GM23338 (cell line): ENCODE data around the gene EIF2D. TPM values are rescaled to one million over a fixed set of nuclear protein-coding genes. Genes with fewer than 3 reads are reported as not detected.

ENCODE experiments used
- ATAC-seq: fragments of 200-7000 bp; cut with Tn5 transposase; 3 replicates; pipeline ENCODE4 v1.9.1; 2020
- DNase-seq: peaks from one replicate; pipeline ENCODE4 v3.0.0-alpha.2; 2015; ENCODE audit warnings: low spot score
- H2AFZ ChIP-seq: fragments of 200-600 bp; sonication (generic); 2 replicates; pipeline ENCODE4 v1.8.0; 2016; ENCODE audit warnings: antibody characterized with exemption, mild to moderate bottlenecking, moderate library complexity
- H3F3A ChIP-seq: fragments of 200-600 bp; sonication (generic); replicated peaks from 2 replicates; pipeline ENCODE4 v1.8.0; 2017; ENCODE audit warnings: antibody characterized with exemption, mixed run types, low read depth
- H3K27ac ChIP-seq: fragments of 200-600 bp; sonication (generic); 2 replicates; pipeline ENCODE4 v1.6.1; 2016; ENCODE audit warnings: low read depth
- H3K27me3 ChIP-seq: fragments of 200-600 bp; sonication (generic); 2 replicates; pipeline ENCODE4 v1.8.0; 2016; ENCODE audit warnings: mild to moderate bottlenecking, mixed run types, moderate library complexity; ENCODE audit not compliant: insufficient read depth
- H3K36me3 ChIP-seq: fragments of 200-600 bp; sonication (generic); 2 replicates; pipeline ENCODE4 v1.8.0; 2016; ENCODE audit warnings: mild to moderate bottlenecking; ENCODE audit not compliant: insufficient read depth
- H3K4me1 ChIP-seq: fragments of 200-600 bp; sonication (generic); 2 replicates; pipeline ENCODE4 v1.8.0; 2016; ENCODE audit warnings: mild to moderate bottlenecking, moderate library complexity; ENCODE audit not compliant: insufficient read depth
- H3K4me2 ChIP-seq: fragments of 200-600 bp; sonication (generic); 2 replicates; pipeline ENCODE4 v1.7.1; 2017; ENCODE audit warnings: mixed run types
- H3K4me3 ChIP-seq: fragments of 200-600 bp; sonication (generic); 2 replicates; pipeline ENCODE4 v1.6.1; 2016; ENCODE audit warnings: mixed run types
- H3K79me2 ChIP-seq: fragments of 200-600 bp; sonication (generic); replicated peaks from 2 replicates; pipeline ENCODE4 v1.8.0; 2017; ENCODE audit warnings: mild to moderate bottlenecking; ENCODE audit not compliant: insufficient read depth
- H3K9me2 ChIP-seq: fragments of 200-600 bp; sonication (generic); 2 replicates; pipeline ENCODE4 v1.8.0; 2017; ENCODE audit not compliant: insufficient read depth
- H4K20me1 ChIP-seq: fragments of 200-600 bp; sonication (generic); replicated peaks from 2 replicates; pipeline ENCODE4 v1.8.0; 2017; ENCODE audit warnings: mild to moderate bottlenecking; ENCODE audit not compliant: insufficient read depth
- H3K27ac Mint-ChIP-seq: 2 replicates; pipeline ENCODE4 v1.8.0; 2020; ENCODE audit warnings: inconsistent platforms, mild to moderate bottlenecking, moderate library complexity, mixed read lengths
- H3K27me3 Mint-ChIP-seq: 3 replicates; pipeline ENCODE4 v1.8.0; 2022; ENCODE audit warnings: low read depth, mild to moderate bottlenecking, moderate library complexity, mixed read lengths, inconsistent platforms; ENCODE audit not compliant: insufficient read depth, poor library complexity
- H3K36me3 Mint-ChIP-seq: 3 replicates; pipeline ENCODE4 v1.8.0; 2021; ENCODE audit warnings: low read depth, mild to moderate bottlenecking, inconsistent platforms, moderate library complexity, mixed read lengths
- H3K4me1 Mint-ChIP-seq: 3 replicates; pipeline ENCODE4 v1.8.0; 2020; ENCODE audit warnings: mild to moderate bottlenecking, inconsistent platforms, mixed read lengths
- H3K4me3 Mint-ChIP-seq: 3 replicates; pipeline ENCODE4 v1.8.0; 2021; ENCODE audit warnings: moderate library complexity, mild to moderate bottlenecking, inconsistent platforms, mixed read lengths
- H3K9me3 Mint-ChIP-seq: 3 replicates; pipeline ENCODE4 v1.8.0; 2020; ENCODE audit warnings: moderate library complexity, mild to moderate bottlenecking, inconsistent platforms, mixed read lengths
- CREB1 ChIP-seq: fragments of 250-450 bp; sonication (Bioruptor Pico); IDR thresholded peaks from 2 replicates; pipeline ENCODE4 v1.5.0; 2020; ENCODE audit warnings: low read depth, mild to moderate bottlenecking, moderate library complexity
- EZH2phosphoT487 ChIP-seq: fragments of 200-600 bp; sonication (generic); IDR thresholded peaks from one replicate; pipeline ENCODE4 v1.8.1; 2018; ENCODE audit warnings: antibody characterized with exemption; ENCODE audit not compliant: unreplicated experiment
- JUNB ChIP-seq: IDR thresholded peaks from one replicate; pipeline ENCODE4 v1.6.1; 2016; ENCODE audit warnings: antibody characterized with exemption; ENCODE audit not compliant: unreplicated experiment
- POLR2AphosphoS5 ChIP-seq: IDR thresholded peaks from 2 replicates; pipeline ENCODE4 v1.6.1; 2016; ENCODE audit warnings: antibody characterized with exemption, low read depth
- ZNF331 ChIP-seq: fragments of 250-450 bp; sonication (Bioruptor Pico); IDR thresholded peaks from 2 replicates; pipeline ENCODE4 v1.5.0; 2020; ENCODE audit warnings: low read depth, mild to moderate bottlenecking, moderate library complexity
- polyA plus RNA-seq: library from polyadenylated mRNA; unstranded; fragments of >200 nt; fragmentation: Nextera tagmentation; extraction: Ambion mirVana; gene quantifications from 2 replicates; pipeline ENCODE4 v1.2.1, GENCODE V29; 2016
- total RNA-seq: library from RNA; depleted of rRNA; stranded (reverse); fragments of >200 nt; shearing (Covaris generic); gene quantifications from 2 replicates; pipeline ENCODE4 v1.2.3, GENCODE V29; 2014
- TF ChIP-seq, protein P1 (sequence below): IDR thresholded peaks from 2 replicates; pipeline ENCODE4 v1.6.1; 2016; ENCODE audit warnings: antibody characterized with exemption
- TF ChIP-seq, protein P2 (sequence below): fragments of 250-450 bp; sonication (Bioruptor Pico); IDR thresholded peaks from 2 replicates; pipeline ENCODE4 v1.5.0; 2020; ENCODE audit warnings: mild to moderate bottlenecking, moderate library complexity

EIF2D gene
- total and polyA plus RNA-seq, 2 experiments from 2014 or later = 25.1 to 34.8 TPM

DNA sequence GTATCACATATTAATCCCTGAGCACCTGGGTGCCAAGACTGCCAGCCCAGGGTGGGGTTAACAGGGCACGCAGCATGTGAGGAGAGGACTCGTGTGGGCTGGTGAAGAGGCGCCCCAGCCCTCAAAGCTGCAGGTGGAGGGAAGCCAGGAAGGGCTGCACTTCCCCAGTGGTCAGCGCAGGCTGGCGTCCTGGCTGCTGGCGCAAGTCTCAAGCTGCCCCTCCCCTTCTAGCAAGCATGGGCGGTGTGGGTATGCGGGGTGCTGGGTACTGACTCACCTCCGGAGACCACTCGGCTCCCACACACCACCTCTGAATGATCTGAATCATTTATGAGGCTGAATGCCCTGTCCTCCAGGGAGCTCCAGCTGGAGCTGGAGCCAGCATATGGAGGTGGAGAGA lies 44.0 kb downstream of the EIF2D start (continued):
- TF ChIP-seq, protein P1, sequence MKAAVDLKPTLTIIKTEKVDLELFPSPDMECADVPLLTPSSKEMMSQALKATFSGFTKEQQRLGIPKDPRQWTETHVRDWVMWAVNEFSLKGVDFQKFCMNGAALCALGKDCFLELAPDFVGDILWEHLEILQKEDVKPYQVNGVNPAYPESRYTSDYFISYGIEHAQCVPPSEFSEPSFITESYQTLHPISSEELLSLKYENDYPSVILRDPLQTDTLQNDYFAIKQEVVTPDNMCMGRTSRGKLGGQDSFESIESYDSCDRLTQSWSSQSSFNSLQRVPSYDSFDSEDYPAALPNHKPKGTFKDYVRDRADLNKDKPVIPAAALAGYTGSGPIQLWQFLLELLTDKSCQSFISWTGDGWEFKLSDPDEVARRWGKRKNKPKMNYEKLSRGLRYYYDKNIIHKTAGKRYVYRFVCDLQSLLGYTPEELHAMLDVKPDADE = no peak
- TF ChIP-seq CREB1 (CRISPR knock-in tag) = no peak
- TF ChIP-seq EZH2phosphoT487 = no peak
- TF ChIP-seq, protein P2, sequence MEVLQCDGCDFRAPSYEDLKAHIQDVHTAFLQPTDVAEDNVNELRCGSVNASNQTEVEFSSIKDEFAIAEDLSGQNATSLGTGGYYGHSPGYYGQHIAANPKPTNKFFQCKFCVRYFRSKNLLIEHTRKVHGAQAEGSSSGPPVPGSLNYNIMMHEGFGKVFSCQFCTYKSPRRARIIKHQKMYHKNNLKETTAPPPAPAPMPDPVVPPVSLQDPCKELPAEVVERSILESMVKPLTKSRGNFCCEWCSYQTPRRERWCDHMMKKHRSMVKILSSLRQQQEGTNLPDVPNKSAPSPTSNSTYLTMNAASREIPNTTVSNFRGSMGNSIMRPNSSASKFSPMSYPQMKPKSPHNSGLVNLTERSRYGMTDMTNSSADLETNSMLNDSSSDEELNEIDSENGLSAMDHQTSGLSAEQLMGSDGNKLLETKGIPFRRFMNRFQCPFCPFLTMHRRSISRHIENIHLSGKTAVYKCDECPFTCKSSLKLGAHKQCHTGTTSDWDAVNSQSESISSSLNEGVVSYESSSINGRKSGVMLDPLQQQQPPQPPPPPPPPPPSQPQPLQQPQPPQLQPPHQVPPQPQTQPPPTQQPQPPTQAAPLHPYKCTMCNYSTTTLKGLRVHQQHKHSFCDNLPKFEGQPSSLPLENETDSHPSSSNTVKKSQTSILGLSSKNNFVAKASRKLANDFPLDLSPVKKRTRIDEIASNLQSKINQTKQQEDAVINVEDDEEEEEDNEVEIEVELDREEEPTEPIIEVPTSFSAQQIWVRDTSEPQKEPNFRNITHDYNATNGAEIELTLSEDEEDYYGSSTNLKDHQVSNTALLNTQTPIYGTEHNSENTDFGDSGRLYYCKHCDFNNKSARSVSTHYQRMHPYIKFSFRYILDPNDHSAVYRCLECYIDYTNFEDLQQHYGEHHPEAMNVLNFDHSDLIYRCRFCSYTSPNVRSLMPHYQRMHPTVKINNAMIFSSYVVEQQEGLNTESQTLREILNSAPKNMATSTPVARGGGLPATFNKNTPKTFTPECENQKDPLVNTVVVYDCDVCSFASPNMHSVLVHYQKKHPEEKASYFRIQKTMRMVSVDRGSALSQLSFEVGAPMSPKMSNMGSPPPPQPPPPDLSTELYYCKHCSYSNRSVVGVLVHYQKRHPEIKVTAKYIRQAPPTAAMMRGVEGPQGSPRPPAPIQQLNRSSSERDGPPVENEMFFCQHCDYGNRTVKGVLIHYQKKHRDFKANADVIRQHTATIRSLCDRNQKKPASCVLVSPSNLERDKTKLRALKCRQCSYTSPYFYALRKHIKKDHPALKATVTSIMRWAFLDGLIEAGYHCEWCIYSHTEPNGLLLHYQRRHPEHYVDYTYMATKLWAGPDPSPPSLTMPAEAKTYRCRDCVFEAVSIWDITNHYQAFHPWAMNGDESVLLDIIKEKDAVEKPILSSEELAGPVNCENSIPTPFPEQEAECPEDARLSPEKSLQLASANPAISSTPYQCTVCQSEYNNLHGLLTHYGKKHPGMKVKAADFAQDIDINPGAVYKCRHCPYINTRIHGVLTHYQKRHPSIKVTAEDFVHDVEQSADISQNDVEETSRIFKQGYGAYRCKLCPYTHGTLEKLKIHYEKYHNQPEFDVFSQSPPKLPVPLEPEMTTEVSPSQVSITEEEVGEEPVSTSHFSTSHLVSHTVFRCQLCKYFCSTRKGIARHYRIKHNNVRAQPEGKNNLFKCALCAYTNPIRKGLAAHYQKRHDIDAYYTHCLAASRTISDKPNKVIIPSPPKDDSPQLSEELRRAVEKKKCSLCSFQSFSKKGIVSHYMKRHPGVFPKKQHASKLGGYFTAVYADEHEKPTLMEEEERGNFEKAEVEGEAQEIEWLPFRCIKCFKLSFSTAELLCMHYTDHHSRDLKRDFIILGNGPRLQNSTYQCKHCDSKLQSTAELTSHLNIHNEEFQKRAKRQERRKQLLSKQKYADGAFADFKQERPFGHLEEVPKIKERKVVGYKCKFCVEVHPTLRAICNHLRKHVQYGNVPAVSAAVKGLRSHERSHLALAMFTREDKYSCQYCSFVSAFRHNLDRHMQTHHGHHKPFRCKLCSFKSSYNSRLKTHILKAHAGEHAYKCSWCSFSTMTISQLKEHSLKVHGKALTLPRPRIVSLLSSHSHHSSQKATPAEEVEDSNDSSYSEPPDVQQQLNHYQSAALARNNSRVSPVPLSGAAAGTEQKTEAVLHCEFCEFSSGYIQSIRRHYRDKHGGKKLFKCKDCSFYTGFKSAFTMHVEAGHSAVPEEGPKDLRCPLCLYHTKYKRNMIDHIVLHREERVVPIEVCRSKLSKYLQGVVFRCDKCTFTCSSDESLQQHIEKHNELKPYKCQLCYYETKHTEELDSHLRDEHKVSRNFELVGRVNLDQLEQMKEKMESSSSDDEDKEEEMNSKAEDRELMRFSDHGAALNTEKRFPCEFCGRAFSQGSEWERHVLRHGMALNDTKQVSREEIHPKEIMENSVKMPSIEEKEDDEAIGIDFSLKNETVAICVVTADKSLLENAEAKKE (CRISPR knock-in tag) = no peak
- TF ChIP-seq JUNB = no peak
- no peak for TF ChIP-seq ZNF331 (CRISPR knock-in tag)

DNA sequence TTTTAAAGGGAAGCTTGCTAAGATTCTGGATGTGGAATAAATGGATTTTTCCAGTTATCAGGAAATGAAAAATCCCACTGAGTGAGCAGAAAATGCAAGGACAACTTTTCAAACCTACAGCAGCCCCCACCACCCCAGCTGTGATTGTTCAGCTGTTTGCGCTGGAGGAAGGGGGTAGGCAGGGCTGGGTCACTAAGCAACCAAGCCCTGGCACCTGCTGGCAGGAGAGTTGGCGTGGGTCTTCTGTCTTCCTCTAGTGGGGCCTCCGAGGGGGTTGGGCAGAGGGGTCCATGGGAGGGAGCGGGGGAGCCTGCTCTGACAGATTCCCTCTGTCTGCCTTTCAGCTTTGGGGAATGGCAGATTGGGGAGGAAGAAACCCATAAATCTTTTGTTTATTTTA lies 45.3 kb downstream of the EIF2D start:
- no peak overlapping the region for H3K4me3 ChIP-seq
- Mint-ChIP-seq H3K27ac (no peak overlapping the region), H3K9me3 (no peaks in the 10 kb centered on the region), H3K4me1 (peaks cover 21% of the 10 kb centered on the region), H3K4me3 (no peak overlapping the region), H3K36me3 (no peaks in the 10 kb centered on the region; the same call in 2 of the 3 replicates), H3K27me3 (peaks cover 11% of the 10 kb centered on the region)
- H3F3A ChIP-seq = no peaks in the 10 kb centered on the region
- H3K27me3 ChIP-seq = no peaks in the 10 kb centered on the region
- H3K27ac ChIP-seq = no peak overlapping the region
- H2AFZ ChIP-seq = no peak overlapping the region
- H3K4me1 ChIP-seq = 0 out of 2 replicates have a peak, but pooled peaks cover 6% of the 10 kb centered on the region
- 0 out of 2 replicates have a peak, but pooled peaks cover 4% of the 10 kb centered on the region for H3K9me2 ChIP-seq
- H3K36me3 ChIP-seq = no peaks in the 10 kb centered on the region
- no peaks in the 10 kb centered on the region for H4K20me1 ChIP-seq
- no peak overlapping the region for H3K4me2 ChIP-seq
- no peaks in the 10 kb centered on the region for H3K79me2 ChIP-seq
- no peak for ATAC-seq
- DNase-seq = no peak
- TF ChIP-seq POLR2AphosphoS5 = no peak
- TF ChIP-seq, protein P2 (CRISPR knock-in tag) = no peak
